ENCODE results near the gene CDK5RAP1. TPM values are rescaled to one million over a fixed set of nuclear protein-coding genes. Genes with fewer than 3 reads are reported as not detected.

Gene CDK5RAP1
- total RNA-seq, 4 donors from 2014 or later, result 22.3 to 33.3 (median 25.4) TPM

DNA sequence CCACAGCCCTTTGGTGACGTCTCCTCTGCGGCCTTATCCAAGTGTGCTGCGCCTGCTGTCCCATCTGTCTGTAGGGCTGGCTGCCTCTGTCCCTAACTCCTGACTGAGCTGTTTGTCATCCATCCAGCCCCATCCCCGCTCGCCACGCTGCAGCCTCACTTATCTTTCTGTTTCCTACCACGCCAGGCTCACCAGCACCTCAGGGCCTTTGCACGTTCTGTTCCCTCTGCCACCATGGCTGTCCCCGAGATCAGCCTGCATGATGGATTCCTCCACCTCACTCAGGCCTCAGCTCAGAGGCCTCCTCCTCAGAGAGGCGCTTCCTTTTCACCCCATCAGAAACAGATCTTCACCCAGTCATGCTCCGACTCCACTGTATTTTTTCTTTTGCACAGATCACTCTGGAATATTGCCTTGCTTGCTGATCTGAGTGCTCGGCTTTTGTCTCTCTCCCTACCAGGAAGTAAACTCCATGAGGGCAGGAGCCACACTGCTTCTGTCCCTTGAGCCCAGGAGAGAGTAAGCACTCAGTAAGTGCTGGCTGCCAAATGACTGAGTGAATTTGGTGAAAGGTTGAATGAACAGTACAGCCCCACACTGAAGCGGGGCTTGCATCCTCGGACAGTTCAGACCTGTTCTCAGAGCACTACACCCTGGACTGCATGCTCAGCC, 83.8 kb downstream of the CDK5RAP1 start:
- no peak for TF ChIP-seq POLR2A (IDR thresholded peaks at IDR 0.05)
- TF ChIP-seq CTCF (IDR thresholded peaks at IDR 0.05), result no peak
- DNase-seq (ENCODE audit: low spot score in 2 of 2), result no peak
- intact Hi-C loops (cut with DNase I; ENCODE audit: low total_unique reads), result no loop called here
- 86 to 87% methylated on average over 14 of the region's 14 CpGs for WGBS, 2 donors
- no peak overlapping the region for H3K4me3 ChIP-seq (ENCODE audit: low read depth, poor library complexity, severe bottlenecking)

GRCh38 chr20:33316958-33317357, 84.4 kb downstream of the CDK5RAP1 start:
- 78 to 80% methylated on average over 3 of the region's 3 CpGs for WGBS, 2 donors
- H3K4me3 ChIP-seq (ENCODE audit: low read depth, poor library complexity, severe bottlenecking), result no peak overlapping the region
- intact Hi-C loops (cut with DNase I; ENCODE audit: low total_unique reads), result no loop called here
- TF ChIP-seq POLR2A (IDR thresholded peaks at IDR 0.05) (no peak), CTCF (IDR thresholded peaks at IDR 0.05) (no peak)
- no peak for DNase-seq (ENCODE audit: low spot score in 2 of 2)

GRCh38 chr20:33316343-33316742, 85.0 kb downstream of the CDK5RAP1 start:
- no peak for DNase-seq (ENCODE audit: low spot score in 2 of 2)
- WGBS, 2 donors, result 73 to 77% methylated on average over 5 of the region's 5 CpGs
- TF ChIP-seq POLR2A (IDR thresholded peaks at IDR 0.05), result no peak
- TF ChIP-seq CTCF (IDR thresholded peaks at IDR 0.05), result no peak
- intact Hi-C loops (cut with DNase I; ENCODE audit: low total_unique reads), result no loop called here
- H3K4me3 ChIP-seq (ENCODE audit: low read depth, poor library complexity, severe bottlenecking), result no peak overlapping the region

DNA sequence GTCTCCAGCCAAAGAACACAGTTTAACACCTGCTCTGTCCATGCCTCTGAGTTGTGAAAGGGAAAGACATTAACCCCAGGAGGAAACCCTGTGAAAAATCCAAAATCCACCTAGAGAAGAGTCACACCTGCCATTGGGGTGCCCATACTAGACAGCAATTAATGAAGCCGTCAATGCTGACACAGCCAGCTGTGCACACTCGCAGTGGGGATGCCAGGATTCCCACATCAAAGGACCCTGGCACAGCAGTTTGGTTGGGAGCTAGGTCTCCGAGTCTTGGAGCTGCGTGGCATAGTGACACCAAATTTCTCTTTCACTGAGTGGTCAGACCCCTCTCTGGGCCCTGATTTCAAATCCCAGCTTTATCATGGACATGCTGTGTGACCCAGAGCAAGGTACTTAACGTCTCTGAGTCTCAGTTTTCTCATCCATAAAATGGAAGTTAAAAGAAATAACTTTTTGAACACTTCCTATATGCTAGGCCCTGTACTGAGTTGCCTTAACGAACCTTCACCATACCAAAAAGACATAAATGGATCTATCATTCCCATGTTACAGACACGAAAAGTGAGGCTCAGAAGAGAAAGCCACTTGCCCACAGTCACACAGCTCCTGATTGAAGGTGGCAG, 87.5 kb downstream of the CDK5RAP1 start:
- no peak for TF ChIP-seq CTCF (IDR thresholded peaks at IDR 0.05)
- TF ChIP-seq POLR2A (IDR thresholded peaks at IDR 0.05), result no peak
- 66 to 74% methylated on average over 7 of the region's 7 CpGs for WGBS, 2 donors
- H3K4me3 ChIP-seq (ENCODE audit: low read depth, poor library complexity, severe bottlenecking), result no peak overlapping the region
- intact Hi-C loops (cut with DNase I; ENCODE audit: low total_unique reads), result no loop called here
- no peak for DNase-seq (ENCODE audit: low spot score in 2 of 2)

GRCh38 chr20:33312583-33312982, 88.7 kb downstream of the CDK5RAP1 start:
- intact Hi-C loops (cut with DNase I; ENCODE audit: low total_unique reads), result no loop called here
- H3K4me3 ChIP-seq (ENCODE audit: low read depth, poor library complexity, severe bottlenecking), result no peak overlapping the region

More at GRCh38 chr20:33312583-33312982, 88.7 kb downstream of the CDK5RAP1 start:
- DNase-seq (ENCODE audit: low spot score in 2 of 2), result no peak
- 78 to 84% methylated on average over 11 of the region's 11 CpGs for whole genome bisulfite sequencing, 2 donors
- TF ChIP-seq CTCF (IDR thresholded peaks at IDR 0.05), result no peak
